ENCODE results near the gene UMPS. TPM values are rescaled to one million over a fixed set of nuclear protein-coding genes. Genes with fewer than 3 reads are reported as not detected.
"Not testable (repeated sequence)": the region's sequence is repeated elsewhere in the genome, so short reads cannot be mapped to it uniquely, and the experiment has no call there.

UMPS gene
- total RNA-seq, 4 donors from 2014 or later, result 18.5 to 37.4 (median 25.5) TPM

- WGBS, 2 donors, result 18 to 46% methylated on average over 1 of the region's 1 CpG
Observed at GRCh38 chr3:124705552-124705951, 24.7 kb upstream of the UMPS start.

GRCh38 chr3:124707223-124707622 is 23.0 kb upstream of the UMPS start:
- H3K4me3 ChIP-seq (replicated peaks in 1 of 3); DNase-seq; H3K27me3 ChIP-seq; H3K4me1 ChIP-seq; H3K9me3 ChIP-seq; H3K36me3 ChIP-seq; intact Hi-C loops (cut with DNase I); H3K27ac ChIP-seq: not testable (repeated sequence)
- WGBS, 2 donors, result 92 to 93% methylated on average over 2 of the region's 2 CpGs

More at GRCh38 chr3:124705552-124705951, 24.7 kb upstream of the UMPS start:
- no peaks in the 10 kb centered on the region for H3K9me3 ChIP-seq
- H3K36me3 ChIP-seq, result no peaks in the 10 kb centered on the region
- H3K27ac ChIP-seq, result no peak overlapping the region
- intact Hi-C loops (cut with DNase I), result no loop called here
- no peak for TF ChIP-seq POLR2A (IDR thresholded peaks at IDR 0.05)
- TF ChIP-seq, protein P1, sequence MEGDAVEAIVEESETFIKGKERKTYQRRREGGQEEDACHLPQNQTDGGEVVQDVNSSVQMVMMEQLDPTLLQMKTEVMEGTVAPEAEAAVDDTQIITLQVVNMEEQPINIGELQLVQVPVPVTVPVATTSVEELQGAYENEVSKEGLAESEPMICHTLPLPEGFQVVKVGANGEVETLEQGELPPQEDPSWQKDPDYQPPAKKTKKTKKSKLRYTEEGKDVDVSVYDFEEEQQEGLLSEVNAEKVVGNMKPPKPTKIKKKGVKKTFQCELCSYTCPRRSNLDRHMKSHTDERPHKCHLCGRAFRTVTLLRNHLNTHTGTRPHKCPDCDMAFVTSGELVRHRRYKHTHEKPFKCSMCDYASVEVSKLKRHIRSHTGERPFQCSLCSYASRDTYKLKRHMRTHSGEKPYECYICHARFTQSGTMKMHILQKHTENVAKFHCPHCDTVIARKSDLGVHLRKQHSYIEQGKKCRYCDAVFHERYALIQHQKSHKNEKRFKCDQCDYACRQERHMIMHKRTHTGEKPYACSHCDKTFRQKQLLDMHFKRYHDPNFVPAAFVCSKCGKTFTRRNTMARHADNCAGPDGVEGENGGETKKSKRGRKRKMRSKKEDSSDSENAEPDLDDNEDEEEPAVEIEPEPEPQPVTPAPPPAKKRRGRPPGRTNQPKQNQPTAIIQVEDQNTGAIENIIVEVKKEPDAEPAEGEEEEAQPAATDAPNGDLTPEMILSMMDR (IDR thresholded peaks at IDR 0.05), result no peak
- no peak for DNase-seq
- H3K4me1 ChIP-seq, result no peaks in the 10 kb centered on the region
- no peak overlapping the region for H3K4me3 ChIP-seq (replicated peaks in 1 of 3)
- H3K27me3 ChIP-seq, result no peaks in the 10 kb centered on the region

- intact Hi-C loops (cut with DNase I), result no loop called here
- no peak for DNase-seq
- H3K36me3 ChIP-seq, result no peaks in the 10 kb centered on the region
- no peaks in the 10 kb centered on the region for H3K9me3 ChIP-seq
- 26 to 52% methylated on average over 1 of the region's 1 CpG for WGBS, 2 donors
- no peak overlapping the region for H3K4me3 ChIP-seq (replicated peaks in 1 of 3)
- H3K4me1 ChIP-seq, result no peaks in the 10 kb centered on the region
- H3K27me3 ChIP-seq, result no peaks in the 10 kb centered on the region
- no peak overlapping the region for H3K27ac ChIP-seq
- no peak for TF ChIP-seq POLR2A (IDR thresholded peaks at IDR 0.05)
- TF ChIP-seq, protein P1 (IDR thresholded peaks at IDR 0.05), result no peak
Observed at GRCh38 chr3:124707656-124708062, 22.6 kb upstream of the UMPS start.

- intact Hi-C loops (cut with DNase I), result no loop called here
- H3K27ac ChIP-seq, result no peak overlapping the region
Observed at GRCh38 chr3:124714223-124714853, 15.9 kb upstream of the UMPS start.

DNA sequence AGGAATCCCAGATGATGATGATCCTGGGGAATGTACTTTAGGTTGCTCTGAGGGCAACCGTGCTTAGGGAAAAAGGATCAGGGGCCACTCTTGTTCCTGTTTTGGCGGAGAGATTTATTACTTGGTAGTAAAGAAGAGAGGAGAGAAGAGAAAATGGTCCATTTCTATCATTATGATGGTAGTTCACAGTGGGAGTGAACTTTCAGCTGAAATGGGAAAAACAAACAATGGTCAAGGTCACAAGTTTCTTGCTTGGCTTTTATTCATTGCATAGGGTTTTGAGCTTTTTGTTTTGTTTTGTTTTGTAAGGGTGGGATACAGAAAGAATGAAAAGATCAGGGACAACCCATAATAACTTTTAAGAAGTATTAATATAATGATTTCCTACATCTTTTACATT is 7.7 kb upstream of the UMPS start:
- WGBS, 2 donors, result 84 to 90% methylated on average over 2 of the region's 2 CpGs
- Histone ChIP-seq H3K4me3 (replicated peaks in 1 of 3) (no peak overlapping the region), H3K27me3 (no peaks in the 10 kb centered on the region), H3K36me3 (no peaks in the 10 kb centered on the region), H3K9me3 (no peaks in the 10 kb centered on the region), H3K27ac (no peak overlapping the region), H3K4me1 (no peaks in the 10 kb centered on the region)
- TF ChIP-seq POLR2A (IDR thresholded peaks at IDR 0.05), result no peak
- TF ChIP-seq, protein P1 (IDR thresholded peaks at IDR 0.05), result no peak
- DNase-seq, result no peak
- intact Hi-C loops (cut with DNase I), result no loop called here

More at GRCh38 chr3:124714223-124714853, 15.9 kb upstream of the UMPS start:
- no peaks in the 10 kb centered on the region for H3K9me3 ChIP-seq
- peak; percentile 7 to 27 for DNase-seq
- H3K27me3 ChIP-seq, result no peaks in the 10 kb centered on the region
- H3K36me3 ChIP-seq, result no peaks in the 10 kb centered on the region
- TF ChIP-seq POLR2A (IDR thresholded peaks at IDR 0.05), result no peak
- TF ChIP-seq, protein P1 (IDR thresholded peaks at IDR 0.05), result no peak
- 70 to 76% methylated on average over 11 of the region's 11 CpGs for WGBS, 2 donors
- H3K4me1 ChIP-seq, result no peaks in the 10 kb centered on the region
- no peak overlapping the region for H3K4me3 ChIP-seq (replicated peaks in 1 of 3)
